ENCODE results near the gene TRPM2. TPM values are rescaled to one million over a fixed set of nuclear protein-coding genes. Genes with fewer than 3 reads are reported as not detected.

Gene TRPM2
- total RNA-seq, 4 donors from 2014 or later: 1.6 to 3.5 (median 2.7) TPM

- H3K27ac ChIP-seq (replicated peaks in 1 of 4): no peak overlapping the region
- DNase-seq (ENCODE audit: extremely low spot score): no peak
- no peaks in the 10 kb centered on the region for H3K27me3 ChIP-seq
- peaks cover 17 to 50% (median 48%) of the 10 kb centered on the region in 4 donors for H3K36me3 ChIP-seq
- WGBS: 94% methylated on average over 15 of the region's 21 CpGs
- H3K9me3 ChIP-seq: no peaks in the 10 kb centered on the region
- intact Hi-C loops (cut with DNase I): no loop called here
- peaks cover 38 to 56% (median 44%) of the 10 kb centered on the region in 4 donors for H3K4me1 ChIP-seq
- no peak for TF ChIP-seq EP300 (IDR thresholded peaks at IDR 0.05)
- TF ChIP-seq CTCF (IDR thresholded peaks at IDR 0.05): no peak
- TF ChIP-seq POLR2A (IDR thresholded peaks at IDR 0.05; ENCODE audit: low read depth): no peak
- no peak overlapping the region for H3K4me3 ChIP-seq
Observed at GRCh38 chr21:44306936-44307704, 46.3 kb upstream of the TRPM2 start.

DNA sequence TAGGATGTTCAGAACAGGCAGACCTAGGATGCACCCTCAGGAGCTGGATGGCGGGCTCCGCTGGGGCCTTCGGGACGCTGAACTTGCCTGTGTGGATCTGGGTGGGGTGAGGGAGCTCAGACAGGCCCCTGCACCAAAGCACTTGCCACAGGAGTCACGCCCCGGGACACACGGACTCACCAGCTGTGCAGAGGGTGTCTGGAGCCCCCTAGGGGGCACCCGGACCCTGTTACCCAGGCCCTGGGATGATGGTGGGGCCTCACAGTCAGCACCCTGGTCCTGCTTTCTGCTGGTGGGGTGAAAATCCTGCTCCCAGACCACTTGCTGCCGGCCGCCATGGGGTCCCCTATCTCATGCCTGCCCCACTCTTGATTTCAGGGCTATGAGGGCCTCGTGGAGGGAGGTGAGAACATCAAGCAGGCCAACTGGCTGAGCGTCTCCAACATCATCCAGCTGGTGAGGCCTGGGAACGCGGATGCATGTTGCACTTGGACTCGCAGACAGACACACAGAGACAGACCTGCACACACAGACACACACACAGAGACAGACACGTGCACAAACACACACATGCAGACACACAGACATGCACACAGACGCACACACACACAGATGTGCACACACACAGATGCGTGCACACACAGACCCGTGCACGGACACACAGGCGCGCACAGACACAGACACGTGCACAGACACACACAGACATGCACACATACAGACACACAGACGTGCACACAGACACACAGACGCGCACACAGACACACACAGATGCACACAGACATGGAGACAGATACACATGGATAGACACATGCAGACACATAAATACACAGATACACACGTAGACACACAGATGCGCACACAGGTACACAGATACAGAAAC is 42.6 kb upstream of the TRPM2 start:
- Histone ChIP-seq H3K36me3 (peaks cover 44 to 86% (median 84%) of the 10 kb centered on the region in 4 donors), H3K27ac (replicated peaks in 1 of 4) (no peak overlapping the region), H3K9me3 (no peaks in the 10 kb centered on the region), H3K4me1 (peaks cover under 1 to 20% (median 7%) of the 10 kb centered on the region in 4 donors), H3K4me3 (no peak overlapping the region), H3K27me3 (no peaks in the 10 kb centered on the region)
- DNase-seq (ENCODE audit: extremely low spot score): no peak
- intact Hi-C loops (cut with DNase I): no loop called here
- WGBS: 82% methylated on average over 20 of the region's 28 CpGs
- TF ChIP-seq CTCF (IDR thresholded peaks at IDR 0.05) (no peak), EP300 (IDR thresholded peaks at IDR 0.05) (no peak), POLR2AphosphoS5 (IDR thresholded peaks at IDR 0.05) (no peak)

GRCh38 chr21:44312089-44312488 is 41.3 kb upstream of the TRPM2 start:
- Histone ChIP-seq H3K36me3 (peaks cover 44 to 90% (median 88%) of the 10 kb centered on the region in 4 donors), H3K27me3 (no peaks in the 10 kb centered on the region), H3K9me3 (no peaks in the 10 kb centered on the region), H3K4me1 (peaks cover 0 to 8% (median 0%) of the 10 kb centered on the region in 4 donors), H3K4me3 (no peak overlapping the region), H3K27ac (replicated peaks in 1 of 4) (no peak overlapping the region)
- DNase-seq (ENCODE audit: extremely low spot score): no peak
- TF ChIP-seq POLR2AphosphoS5 (IDR thresholded peaks at IDR 0.05) (no peak), POLR2A (IDR thresholded peaks at IDR 0.05; ENCODE audit: low read depth) (no peak), CTCF (IDR thresholded peaks at IDR 0.05) (no peak), EP300 (IDR thresholded peaks at IDR 0.05) (no peak)
- intact Hi-C loops (cut with DNase I): no loop called here
- 97% methylated on average over 6 of the region's 22 CpGs for WGBS

GRCh38 chr21:44312716-44313115 is 40.7 kb upstream of the TRPM2 start:
- Histone ChIP-seq H3K27ac (replicated peaks in 1 of 4) (no peak overlapping the region), H3K4me1 (peaks cover 0 to 1% (median 0%) of the 10 kb centered on the region in 4 donors), H3K4me3 (no peak overlapping the region), H3K27me3 (no peaks in the 10 kb centered on the region), H3K9me3 (no peaks in the 10 kb centered on the region), H3K36me3 (peaks cover 40 to 90% (median 88%) of the 10 kb centered on the region in 4 donors)
- 99% methylated on average over 12 of the region's 19 CpGs for WGBS
- TF ChIP-seq EP300 (IDR thresholded peaks at IDR 0.05): no peak
- TF ChIP-seq CTCF (IDR thresholded peaks at IDR 0.05): no peak
- TF ChIP-seq POLR2AphosphoS5 (IDR thresholded peaks at IDR 0.05): no peak
- TF ChIP-seq POLR2A (IDR thresholded peaks at IDR 0.05; ENCODE audit: low read depth): no peak
- intact Hi-C loops (cut with DNase I): no loop called here
- no peak for DNase-seq (ENCODE audit: extremely low spot score)
